Mammary epithelial cell (primary cell): Measurements from ENCODE around the gene TOR2A.

Experiments used
- CTCF ChIP-seq, 2 donors: IDR thresholded peaks in 1 of 2; conservative IDR thresholded peaks in 1 of 2; 2 replicates each; pipeline ENCODE4 v1.5.1; 2011 to 2012; ENCODE audit warnings: inconsistent platforms in 2 of 2, low read length in 2 of 2, mild to moderate bottlenecking in 2 of 2, control low read depth in 1 of 2, low read depth in 1 of 2; ENCODE audit not compliant: insufficient read depth in 1 of 2; ENCODE audit errors: extremely low read depth in 1 of 2
- EZH2 ChIP-seq: IDR thresholded peaks from 2 replicates; pipeline ENCODE4 v1.6.1; 2012; ENCODE audit warnings: low read length, inconsistent platforms, borderline replicate concordance

DNA sequence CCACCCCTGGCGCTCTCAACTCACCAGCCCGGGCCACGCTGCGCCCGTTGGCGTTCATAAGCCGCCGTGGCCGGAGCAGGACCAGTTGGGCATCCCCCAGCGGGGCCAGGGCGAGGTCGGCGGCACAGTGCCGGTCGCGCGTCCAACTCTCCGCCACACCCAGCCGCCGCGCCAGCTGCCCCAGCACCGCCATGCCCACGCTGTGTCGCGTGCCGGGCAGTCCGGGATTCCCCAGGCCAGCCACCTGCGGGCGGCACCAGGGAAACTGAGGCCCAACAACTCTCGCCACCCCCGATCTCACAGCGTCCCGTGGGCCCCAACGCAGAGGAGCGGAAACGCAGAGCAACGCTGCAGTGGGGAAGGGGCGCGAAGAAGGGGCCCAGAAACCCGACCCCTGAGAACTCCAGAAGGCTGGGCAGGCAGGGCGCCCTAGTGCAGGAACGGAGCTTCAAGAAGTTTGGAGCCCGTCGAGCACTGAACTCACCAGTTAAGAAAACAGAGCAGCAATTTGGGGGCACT is 20.1 kb downstream of the TOR2A start:
- TF ChIP-seq CTCF (conservative IDR thresholded peaks at IDR 0.05 in 1 of 2, IDR thresholded peaks at IDR 0.05 in 1 of 2; ENCODE audit: extremely low read depth in 1 of 2, insufficient read depth in 1 of 2, low read depth in 1 of 2, low read length in 2 of 2) (no peak), EZH2 (no peak)
